ENCODE results near the gene CSF2RB.
A peak's percentile ranks its signal among the peaks of the same experiment; 100 is the strongest.

CSF2RB gene

GRCh38 chr22:36894266-36894665, 19.2 kb upstream of the CSF2RB start:
- H3K9me3 ChIP-seq (replicated peaks in 1 of 11) = peaks cover 13 to 36% (median 26%) of the 10 kb centered on the region in 11 experiments
- H3K36me3 ChIP-seq = 0 out of 22 replicates have a peak, but pooled peaks cover 0 to 4% (median 0%) of the 10 kb centered on the region in 11 experiments
- H3K9ac ChIP-seq = no peak overlapping the region
- no peaks in the 10 kb centered on the region for H4K20me1 ChIP-seq
- no peaks in the 10 kb centered on the region; a peak in 1 of 20 replicates for H3K4me1 ChIP-seq
- no peak overlapping the region for H3K27ac ChIP-seq
- H3K4me2 ChIP-seq = peak overlapping the region in 1 of 11 experiments; percentile 38; a peak in 2 of 22 replicates
- H3K4me3 ChIP-seq = no peak overlapping the region
- no peak for TF ChIP-seq Cebpa-rat (IDR thresholded peaks at IDR 0.05)
- no peaks in the 10 kb centered on the region for H3K27me3 ChIP-seq

DNA sequence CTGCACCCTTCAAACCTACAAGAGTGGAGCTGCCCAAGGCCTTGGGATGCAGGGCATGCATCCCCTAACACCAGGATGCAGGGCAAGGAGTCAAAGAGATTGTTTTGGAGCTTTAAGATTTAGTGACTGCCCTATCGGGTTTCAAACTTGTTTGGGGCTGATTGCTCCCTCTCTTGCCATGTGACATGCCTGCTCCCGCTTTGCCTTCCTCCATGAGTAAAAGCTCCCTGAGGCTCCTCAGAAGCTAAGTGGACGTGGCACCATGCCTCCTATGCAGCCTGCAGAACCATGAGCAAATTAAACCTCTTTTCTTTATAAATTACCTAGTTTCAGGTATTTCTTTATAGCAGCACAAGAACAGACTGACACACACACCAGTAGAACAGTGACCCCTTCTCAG, 15.8 kb upstream of the CSF2RB start:
- H3K9ac ChIP-seq = no peak overlapping the region
- H3K9me3 ChIP-seq (replicated peaks in 1 of 11) = peaks cover 18 to 50% (median 35%) of the 10 kb centered on the region in 11 experiments
- H4K20me1 ChIP-seq = no peaks in the 10 kb centered on the region
- H3K4me3 ChIP-seq = no peak overlapping the region
- peak overlapping the region in 2 of 11 experiments; percentile 7 to 12; a peak in 1 of 22 replicates for H3K4me2 ChIP-seq
- no peaks in the 10 kb centered on the region for H3K27me3 ChIP-seq
- no peak for TF ChIP-seq Cebpa-rat (IDR thresholded peaks at IDR 0.05)
- H3K36me3 ChIP-seq = 0 out of 22 replicates have a peak, but pooled peaks cover 0 to 4% (median 0%) of the 10 kb centered on the region in 11 experiments
- H3K4me1 ChIP-seq = peaks cover 28 to 32% (median 31%) of the 10 kb centered on the region in 10 experiments
- no peak overlapping the region for H3K27ac ChIP-seq

GRCh38 chr22:36898690-36899089, 14.7 kb upstream of the CSF2RB start:
- TF ChIP-seq Cebpa-rat (IDR thresholded peaks at IDR 0.05) = no peak
- Histone ChIP-seq H3K9me3 (replicated peaks in 1 of 11) (peaks cover 18 to 59% (median 39%) of the 10 kb centered on the region in 11 experiments), H3K36me3 (0 out of 22 replicates have a peak, but pooled peaks cover 0 to 4% (median 0%) of the 10 kb centered on the region in 11 experiments), H3K27ac (no peak overlapping the region), H3K4me3 (no peak overlapping the region), H3K4me2 (no peak overlapping the region), H3K9ac (no peak overlapping the region), H4K20me1 (no peaks in the 10 kb centered on the region), H3K27me3 (no peaks in the 10 kb centered on the region), H3K4me1 (peaks cover 33 to 39% (median 37%) of the 10 kb centered on the region in 10 experiments)

- Histone ChIP-seq H3K9me3 (replicated peaks in 1 of 11) (peaks cover 18 to 66% (median 37%) of the 10 kb centered on the region in 11 experiments), H3K27ac (peak overlapping the region in 1 of 11 experiments; percentile 47; a peak in 2 of 22 replicates), H4K20me1 (no peaks in the 10 kb centered on the region), H3K36me3 (0 out of 22 replicates have a peak, but pooled peaks cover 0 to 4% (median 0%) of the 10 kb centered on the region in 11 experiments), H3K4me3 (no peak overlapping the region), H3K4me2 (peak overlapping the region in 10 of 11 experiments; percentile 60 to 81 (median 75); a peak in 17 of 22 replicates), H3K4me1 (peaks cover 33 to 39% (median 37%) of the 10 kb centered on the region in 10 experiments), H3K27me3 (no peaks in the 10 kb centered on the region), H3K9ac (no peak overlapping the region)
- no peak for TF ChIP-seq Cebpa-rat (IDR thresholded peaks at IDR 0.05)
Measured at GRCh38 chr22:36899498-36899897, 13.9 kb upstream of the CSF2RB start.

- H3K4me2 ChIP-seq = peak overlapping the region; percentile 60 to 81 (median 78)
- H3K4me1 ChIP-seq = peaks cover 33 to 39% (median 37%) of the 10 kb centered on the region in 10 experiments
- H3K4me3 ChIP-seq = no peak overlapping the region
- H4K20me1 ChIP-seq = no peaks in the 10 kb centered on the region
- H3K9me3 ChIP-seq (replicated peaks in 1 of 11) = peaks cover 17 to 62% (median 30%) of the 10 kb centered on the region in 11 experiments
- no peaks in the 10 kb centered on the region for H3K27me3 ChIP-seq
- peak overlapping the region in 3 of 11 experiments; percentile 29 to 63 (median 44); a peak in 2 of 22 replicates for H3K9ac ChIP-seq
- TF ChIP-seq Cebpa-rat (IDR thresholded peaks at IDR 0.05) = no peak
- H3K36me3 ChIP-seq = 0 out of 22 replicates have a peak, but pooled peaks cover 0 to 4% (median 0%) of the 10 kb centered on the region in 11 experiments
- peak overlapping the region in 7 of 11 experiments; percentile 31 to 66 (median 50); a peak in 14 of 22 replicates for H3K27ac ChIP-seq
Measured at GRCh38 chr22:36900225-36900624, 13.2 kb upstream of the CSF2RB start.

GRCh38 chr22:36900880-36901279, 12.5 kb upstream of the CSF2RB start:
- Histone ChIP-seq H3K36me3 (0 out of 22 replicates have a peak, but pooled peaks cover 0 to under 1% (median 0%) of the 10 kb centered on the region in 11 experiments), H3K4me2 (peak overlapping the region; percentile 60 to 81 (median 78)), H3K9me3 (replicated peaks in 1 of 11) (peaks cover 10 to 55% (median 24%) of the 10 kb centered on the region in 11 experiments), H4K20me1 (no peaks in the 10 kb centered on the region), H3K4me1 (peaks cover 33 to 39% (median 37%) of the 10 kb centered on the region in 10 experiments), H3K4me3 (no peak overlapping the region), H3K27ac (peak overlapping the region in 10 of 11 experiments; percentile 7 to 66 (median 46); a peak in 18 of 22 replicates), H3K9ac (peak overlapping the region in 5 of 11 experiments; percentile 10 to 66 (median 44); a peak in 7 of 22 replicates), H3K27me3 (no peaks in the 10 kb centered on the region)
- no peak for TF ChIP-seq Cebpa-rat (IDR thresholded peaks at IDR 0.05)

- no peaks in the 10 kb centered on the region for H4K20me1 ChIP-seq
- no peak overlapping the region; a peak in 1 of 20 replicates for H3K4me3 ChIP-seq
- H3K4me1 ChIP-seq = peaks cover 33 to 39% (median 37%) of the 10 kb centered on the region in 10 experiments
- peaks cover 5 to 51% (median 19%) of the 10 kb centered on the region in 11 experiments; a peak in 19 of 22 replicates for H3K9me3 ChIP-seq (replicated peaks in 1 of 11)
- no peaks in the 10 kb centered on the region for H3K27me3 ChIP-seq
- peak overlapping the region in 8 of 11 experiments; percentile 2 to 66 (median 48); a peak in 13 of 22 replicates for H3K27ac ChIP-seq
- no peak for TF ChIP-seq Cebpa-rat (IDR thresholded peaks at IDR 0.05)
- peak overlapping the region; percentile 60 to 81 (median 78) for H3K4me2 ChIP-seq
- H3K36me3 ChIP-seq = no peaks in the 10 kb centered on the region
- H3K9ac ChIP-seq = peak overlapping the region in 3 of 11 experiments; percentile 44 to 66 (median 63); a peak in 6 of 22 replicates
Measured at GRCh38 chr22:36901411-36902142, 11.9 kb upstream of the CSF2RB start.

- no peaks in the 10 kb centered on the region for H3K36me3 ChIP-seq
- peak overlapping the region in 4 of 11 experiments; percentile 44 to 66 (median 49); a peak in 5 of 22 replicates for H3K27ac ChIP-seq
Measured at GRCh38 chr22:36902143-36902926, 11.1 kb upstream of the CSF2RB start.

More at GRCh38 chr22:36902143-36902926, 11.1 kb upstream of the CSF2RB start:
- H3K9me3 ChIP-seq (replicated peaks in 1 of 11) = peaks cover 5 to 43% (median 17%) of the 10 kb centered on the region in 11 experiments; a peak in 19 of 22 replicates
- TF ChIP-seq Cebpa-rat (IDR thresholded peaks at IDR 0.05) = no peak
- peaks cover 33 to 39% (median 37%) of the 10 kb centered on the region in 10 experiments for H3K4me1 ChIP-seq
- peak overlapping the region; percentile 60 to 81 (median 78) for H3K4me2 ChIP-seq
- H3K27me3 ChIP-seq = no peaks in the 10 kb centered on the region
- no peak overlapping the region for H3K9ac ChIP-seq
- H4K20me1 ChIP-seq = no peaks in the 10 kb centered on the region
- no peak overlapping the region; a peak in 1 of 20 replicates for H3K4me3 ChIP-seq

Data from BLaER1 treated with 17β-estradiol and CSF1 and Interleukin-3, amounts not matched to agents 10 nM and 100 nM (cell line).